ENCODE results near the gene MUC20.
"Not testable (repeated sequence)": the region's sequence is repeated elsewhere in the genome, so short reads cannot be mapped to it uniquely, and the experiment has no call there.

The MUC20 gene

DNA sequence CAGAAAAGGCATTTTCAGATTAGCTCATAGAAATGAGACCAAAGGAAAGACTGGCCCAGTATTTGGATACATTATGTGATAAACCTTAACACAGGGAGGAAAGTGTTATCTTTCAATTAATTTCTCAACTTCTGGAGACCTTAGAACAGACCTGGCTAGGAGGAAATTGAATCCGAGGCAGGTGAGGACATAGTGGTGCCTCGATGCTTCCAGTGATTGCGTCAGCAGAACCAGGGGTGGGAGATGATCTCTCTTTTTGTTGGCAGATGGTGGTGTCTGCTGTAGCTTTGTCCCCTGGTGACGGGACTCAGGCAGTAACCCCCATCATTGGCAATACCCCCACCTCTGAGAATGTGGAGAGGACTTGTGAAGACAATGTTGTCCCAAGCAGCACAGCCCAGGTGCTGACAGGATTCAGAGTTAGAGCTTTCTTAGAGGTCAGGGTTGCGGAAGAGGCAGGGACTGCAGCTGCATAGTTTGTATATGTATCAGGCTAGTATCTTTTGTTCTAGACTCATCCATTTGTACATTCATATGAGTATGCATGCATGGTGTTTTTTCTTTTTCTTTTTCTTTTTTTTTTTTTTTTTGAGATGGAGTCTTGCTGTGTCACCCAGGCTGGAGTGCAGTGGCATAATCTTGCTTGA, 27.9 kb upstream of the MUC20 start:
- DNase-seq (ENCODE audit: low spot score), result no peak
- FAIRE-seq, result no peak

- FAIRE-seq, result no peak
- no peak for DNase-seq (ENCODE audit: low spot score)
Observed at GRCh38 chr3:195693428-195694216, 27.2 kb upstream of the MUC20 start.

- DNase-seq (ENCODE audit: low spot score); FAIRE-seq: not testable (repeated sequence)
Observed at GRCh38 chr3:195694217-195695076, 26.3 kb upstream of the MUC20 start.

GRCh38 chr3:195696632-195697278, 24.0 kb upstream of the MUC20 start:
- no peak for DNase-seq (ENCODE audit: low spot score)
- FAIRE-seq, result no peak

DNA sequence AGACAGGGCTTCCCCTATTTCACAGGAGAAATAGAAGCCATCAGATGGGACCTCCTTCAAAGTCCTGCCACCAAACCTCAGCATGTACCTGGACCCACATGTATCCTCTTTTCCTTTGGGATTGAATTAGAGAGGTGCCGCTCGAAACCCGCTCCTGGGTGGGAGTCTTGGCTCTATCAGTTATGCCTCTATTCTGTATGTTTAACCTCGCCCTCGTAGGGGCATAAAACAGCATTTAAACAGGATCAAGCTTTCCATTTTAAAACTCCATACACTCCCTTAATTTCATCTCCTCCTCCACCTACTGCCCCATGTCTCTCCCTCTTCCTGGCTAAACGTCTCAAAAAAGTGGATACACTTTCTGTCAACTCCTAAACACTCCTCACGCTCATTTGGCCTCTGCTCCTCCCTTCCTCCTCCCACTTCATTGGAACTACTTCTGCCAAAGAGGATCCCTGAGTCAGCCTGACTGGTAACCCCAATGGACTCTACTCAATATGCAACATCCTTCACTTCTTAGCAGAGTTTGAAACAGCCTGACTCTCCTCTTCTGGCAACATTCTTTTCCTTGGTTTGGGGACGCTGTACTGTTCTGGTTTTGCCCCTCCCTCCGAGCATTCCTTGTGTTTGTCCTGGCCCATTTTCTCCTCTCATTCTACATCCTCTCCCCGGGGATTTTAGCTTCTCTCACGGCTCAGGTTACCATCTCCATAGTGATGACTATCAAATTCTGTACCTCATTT, 23.0 kb upstream of the MUC20 start:
- DNase-seq (ENCODE audit: low spot score) (no peak), FAIRE-seq (no peak)

DNA sequence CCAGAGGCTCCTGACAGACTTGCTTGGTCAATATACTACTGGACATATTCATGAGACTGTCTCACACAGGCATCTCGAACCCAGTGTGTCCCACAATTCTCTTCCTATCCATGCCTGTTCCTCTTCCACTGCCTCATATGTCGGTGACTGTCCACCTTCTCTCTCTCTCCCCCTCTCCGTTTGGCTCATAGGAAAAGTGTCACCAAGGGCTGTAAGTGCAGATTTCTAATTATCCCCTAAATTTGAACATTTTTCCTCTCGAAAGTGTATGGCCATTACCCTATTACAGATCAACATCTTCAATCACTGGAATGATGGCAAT, 22.5 kb upstream of the MUC20 start:
- FAIRE-seq, result no peak

DNA sequence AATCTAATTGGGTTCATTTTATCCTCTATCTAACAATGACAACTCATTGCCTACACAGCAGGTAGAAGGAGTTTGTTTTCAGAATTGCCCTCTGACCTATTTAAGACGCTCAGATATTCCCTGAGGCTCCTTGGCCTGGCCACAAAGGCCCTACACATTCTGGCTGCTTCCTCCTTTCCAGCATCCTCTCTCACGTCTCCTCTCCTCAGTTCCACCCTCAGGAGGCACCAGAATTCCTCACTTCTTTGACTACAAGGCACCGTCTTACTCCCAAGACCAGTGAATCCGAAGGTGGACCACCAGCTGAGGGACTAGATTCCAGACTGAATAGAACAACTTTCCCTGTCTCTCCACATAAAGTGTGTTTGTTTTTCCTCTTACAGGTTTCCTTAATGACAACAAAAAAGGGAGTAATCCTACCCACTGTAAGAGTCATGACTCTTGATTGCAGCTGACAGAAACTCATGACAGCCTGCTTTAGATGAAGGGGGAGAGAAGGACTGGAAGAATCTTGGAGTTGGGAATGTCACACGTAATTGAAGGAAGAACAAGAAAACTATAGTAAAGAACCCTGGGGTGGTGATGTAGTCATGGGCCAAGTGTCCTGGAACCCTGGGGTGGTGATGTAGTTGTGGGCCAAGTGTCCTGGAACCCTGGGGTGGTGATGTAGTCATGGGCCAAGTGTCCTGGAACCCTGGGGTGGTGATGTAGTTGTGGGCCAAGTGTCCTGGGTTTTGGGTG, 22.0 kb upstream of the MUC20 start:
- FAIRE-seq, result no peak
- DNase-seq (ENCODE audit: low spot score), result no peak

More for the DNA sequence above, 22.5 kb upstream of the MUC20 start:
- DNase-seq (ENCODE audit: low spot score), result no peak

- FAIRE-seq (no peak), DNase-seq (ENCODE audit: low spot score) (no peak)
Observed at GRCh38 chr3:195699388-195699771, 21.4 kb upstream of the MUC20 start.

DNA sequence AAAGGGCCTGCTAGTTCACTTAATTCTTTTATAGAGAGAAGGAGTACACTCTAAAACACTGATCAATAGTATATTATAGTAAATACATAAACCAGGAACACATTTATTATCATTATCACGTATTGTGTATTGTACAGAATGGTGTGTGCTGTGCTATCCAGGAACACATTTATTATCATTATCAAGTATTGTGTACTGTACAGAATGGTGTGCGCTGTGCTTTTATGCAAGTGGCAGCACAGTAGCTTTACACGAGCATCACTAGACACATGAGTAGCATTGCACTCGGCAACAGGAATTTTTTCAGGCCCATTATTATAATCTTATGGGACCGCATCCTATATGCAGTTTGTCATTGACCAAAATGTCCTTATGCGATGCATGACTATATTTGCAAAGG, 20.9 kb upstream of the MUC20 start:
- DNase-seq (ENCODE audit: low spot score), result no peak
- FAIRE-seq, result no peak

GRCh38 chr3:195700319-195700718, 20.5 kb upstream of the MUC20 start:
- FAIRE-seq, result no peak
- DNase-seq (ENCODE audit: low spot score), result no peak

- DNase-seq (ENCODE audit: low spot score) (no peak), FAIRE-seq (no peak)
Observed at GRCh38 chr3:195701042-195701915, 19.5 kb upstream of the MUC20 start.

GRCh38 chr3:195703776-195704175, 17.0 kb upstream of the MUC20 start:
- no peak for FAIRE-seq

DNA sequence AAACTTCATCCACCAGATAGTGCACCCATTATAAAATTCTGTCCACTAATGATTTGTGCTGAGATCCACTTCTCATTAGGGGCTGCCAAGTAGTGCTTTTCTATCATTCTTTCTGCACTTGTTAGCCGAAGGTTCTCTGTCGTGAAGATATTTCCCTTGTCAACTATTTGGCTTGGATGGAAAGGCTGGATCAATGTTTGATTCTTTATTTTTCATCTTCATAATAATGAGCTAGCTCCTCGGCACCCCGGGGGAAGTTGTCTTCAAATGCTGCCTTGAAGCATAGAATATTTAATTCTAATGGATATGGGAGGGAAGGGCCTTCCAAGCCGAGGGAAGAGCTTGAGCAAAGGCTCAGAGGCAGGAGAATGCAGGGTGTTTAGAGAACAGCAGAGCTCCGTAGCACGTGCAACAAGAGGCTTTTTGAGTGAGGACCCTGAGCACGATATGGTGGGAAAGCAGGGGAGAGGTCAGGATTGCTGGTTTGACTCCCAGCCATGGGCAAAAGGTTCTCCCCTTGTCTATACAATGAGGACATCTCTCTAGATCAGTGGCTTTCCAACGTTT, 16.3 kb upstream of the MUC20 start:
- DNase-seq (ENCODE audit: low spot score) (no peak), FAIRE-seq (no peak)

More at GRCh38 chr3:195703776-195704175, 17.0 kb upstream of the MUC20 start:
- no peak for DNase-seq (ENCODE audit: low spot score)

- FAIRE-seq, result no peak
- DNase-seq (ENCODE audit: low spot score), result no peak
Observed at GRCh38 chr3:195705081-195705991, 15.4 kb upstream of the MUC20 start.

- FAIRE-seq, result no peak
Observed at GRCh38 chr3:195708061-195708460, 12.7 kb upstream of the MUC20 start.

DNA sequence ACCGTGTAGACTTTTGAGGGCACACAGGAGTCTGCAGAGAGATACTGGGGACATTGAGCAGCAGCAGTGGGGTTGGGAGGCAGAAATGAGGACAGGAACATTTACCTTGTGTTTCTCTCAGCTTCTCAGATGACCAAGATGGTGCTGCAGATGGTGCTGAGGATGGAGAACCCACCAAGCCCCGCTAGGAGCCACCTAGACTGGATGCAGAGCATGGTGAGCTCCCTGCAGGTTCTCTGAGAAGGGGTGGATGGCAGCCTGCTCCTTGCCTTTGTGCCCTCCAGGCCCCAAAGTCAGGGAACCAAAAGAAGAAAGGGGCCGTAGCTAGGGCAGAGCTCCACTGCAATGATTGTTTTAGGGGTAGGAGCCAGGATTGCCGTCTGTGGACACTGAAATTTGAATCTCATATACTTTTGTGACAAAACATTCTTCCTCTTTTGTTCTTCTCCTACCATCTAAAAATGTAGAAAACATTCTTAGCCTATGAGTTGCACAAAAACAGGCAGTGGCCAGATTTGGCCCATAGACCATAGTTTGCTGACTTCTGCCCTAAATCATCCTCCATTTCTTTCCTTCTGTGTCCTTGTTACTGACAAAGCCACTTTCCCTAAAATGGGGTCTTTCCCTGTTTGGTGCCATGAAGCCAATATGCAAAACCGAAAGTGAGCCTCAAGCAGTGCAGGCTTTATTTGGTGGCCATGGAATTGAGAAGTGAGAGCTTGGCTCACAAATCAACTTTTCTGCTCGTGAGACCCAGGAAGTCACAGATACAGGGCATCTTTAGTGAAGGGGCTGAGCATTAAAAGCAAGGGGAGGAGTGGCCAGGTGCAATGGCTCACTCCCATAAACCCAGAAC, 11.9 kb upstream of the MUC20 start:
- FAIRE-seq (no peak), DNase-seq (ENCODE audit: low spot score) (no peak)

More at GRCh38 chr3:195708061-195708460, 12.7 kb upstream of the MUC20 start:
- no peak for DNase-seq (ENCODE audit: low spot score)

- no peak for FAIRE-seq
Observed at GRCh38 chr3:195709676-195710085, 11.1 kb upstream of the MUC20 start.

More at GRCh38 chr3:195709676-195710085, 11.1 kb upstream of the MUC20 start:
- no peak for DNase-seq (ENCODE audit: low spot score)

Measured in RCC 7860 (cell line).